HEK293 (cell line): ENCODE results near the gene PRICKLE3.
A peak's percentile ranks its signal among the peaks of the same experiment; 100 is the strongest.

Source experiments
- CTCF ChIA-PET: fragments of 350-600 bp; formaldehyde crosslinking; extraction: SDS; loops from one replicate; lab custom pipeline; 2021; ENCODE audit warnings: antibody characterized with exemption; lab: Yijun Ruan, JAX
- POLR2A ChIA-PET: fragments of 300-600 bp; formaldehyde crosslinking; extraction: SDS; loops from one replicate; lab custom pipeline; 2020; ENCODE audit warnings: antibody characterized with exemption, inconsistent platforms; lab: Yijun Ruan, JAX
- H3K27ac ChIP-seq: fragments of 200-500 bp; sonication (Bioruptor generic); 2 replicates; pipeline ENCODE4 v1.5.1; 2014; ENCODE audit warnings: low read depth, low read length, control low read depth, inconsistent platforms; ENCODE audit errors: extremely low read depth
- H3K36me3 ChIP-seq, 2 experiments: fragments of 200-500 bp in 1 of 2; sonication (Bioruptor generic) in 1 of 2; 1 replicate in 1 of 2; 2 replicates in 1 of 2; pipeline ENCODE4 v1.5.1; 2014 to 2017; ENCODE audit warnings: inconsistent platforms in 2 of 2, low read length in 2 of 2; ENCODE audit not compliant: control insufficient read depth in 2 of 2, insufficient read depth in 1 of 2
- H3K4me1 ChIP-seq: fragments of 200-500 bp; sonication (Bioruptor generic); 2 replicates; pipeline ENCODE4 v1.5.1; 2014; ENCODE audit warnings: mild to moderate bottlenecking, low read length, inconsistent platforms; ENCODE audit not compliant: control insufficient read depth, insufficient read depth
- H3K4me3 ChIP-seq: 2 replicates; pipeline ENCODE4 v1.5.1; 2011; ENCODE audit warnings: low read depth, mild to moderate bottlenecking, control low read depth, low read length, moderate library complexity
- H3K9me3 ChIP-seq: fragments of 200-500 bp; sonication (Bioruptor generic); 2 replicates; pipeline ENCODE4 v1.5.1; 2014; ENCODE audit warnings: low read depth, low read length, inconsistent platforms; ENCODE audit not compliant: control insufficient read depth, insufficient read depth
- CTCF ChIP-seq: fragments of 450-650 bp; formaldehyde crosslinking; IDR thresholded peaks from 2 replicates; pipeline ENCODE4 v1.5.1; 2016; ENCODE audit warnings: missing biosample characterization, missing genetic modification characterization
- EGR2 ChIP-seq: fragments of 450-650 bp; formaldehyde crosslinking; IDR thresholded peaks from 2 replicates; pipeline ENCODE4 v1.5.1; 2016; ENCODE audit warnings: low read depth, missing biosample characterization, missing genetic modification characterization
- HOXD13 ChIP-seq: sonication (generic); formaldehyde crosslinking; IDR thresholded peaks from 2 replicates; pipeline ENCODE4 v1.8.0; 2022; ENCODE audit warnings: missing genetic modification reagents, borderline replicate concordance
- KLF1 ChIP-seq: fragments of 450-650 bp; formaldehyde crosslinking; IDR thresholded peaks from 2 replicates; pipeline ENCODE4 v1.5.1; 2016; ENCODE audit warnings: missing biosample characterization, missing genetic modification characterization
- KLF7 ChIP-seq: fragments of 450-650 bp; formaldehyde crosslinking; IDR thresholded peaks from 2 replicates; pipeline ENCODE4 v1.5.1; 2016; ENCODE audit warnings: missing biosample characterization, missing genetic modification characterization, borderline replicate concordance
- KLF8 ChIP-seq: fragments of 450-650 bp; formaldehyde crosslinking; IDR thresholded peaks from 2 replicates; pipeline ENCODE4 v1.5.1; 2016; ENCODE audit warnings: missing biosample characterization, missing genetic modification characterization
- KLF9 ChIP-seq: fragments of 450-650 bp; formaldehyde crosslinking; IDR thresholded peaks from 2 replicates; pipeline ENCODE4 v1.5.1; 2016; ENCODE audit warnings: missing biosample characterization, missing genetic modification characterization, low read depth
- MZF1 ChIP-seq: fragments of 450-650 bp; formaldehyde crosslinking; IDR thresholded peaks from 2 replicates; pipeline ENCODE4 v1.5.1; 2017; ENCODE audit warnings: missing biosample characterization, missing genetic modification characterization, borderline replicate concordance
- PBX3 ChIP-seq: sonication (generic); formaldehyde crosslinking; IDR thresholded peaks from 2 replicates; pipeline ENCODE4 v1.8.1; 2022; ENCODE audit warnings: mild to moderate bottlenecking, moderate library complexity, missing genetic modification reagents
- SP2 ChIP-seq: fragments of 450-650 bp; formaldehyde crosslinking; IDR thresholded peaks from 2 replicates; pipeline ENCODE4 v1.5.1; 2016; ENCODE audit warnings: missing biosample characterization, missing genetic modification characterization
- SP3 ChIP-seq: fragments of 450-650 bp; formaldehyde crosslinking; IDR thresholded peaks from 2 replicates; pipeline ENCODE4 v1.5.1; 2016; ENCODE audit warnings: missing biosample characterization, missing genetic modification characterization
- ZBTB17 ChIP-seq: fragments of 450-650 bp; formaldehyde crosslinking; IDR thresholded peaks from 2 replicates; pipeline ENCODE4 v1.5.1; 2016; ENCODE audit warnings: missing biosample characterization, missing genetic modification characterization
- ZFP41 ChIP-seq: fragments of 450-650 bp; formaldehyde crosslinking; IDR thresholded peaks from 2 replicates; pipeline ENCODE4 v1.5.1; 2016; ENCODE audit warnings: missing biosample characterization, missing genetic modification characterization, borderline replicate concordance
- ZNF10 ChIP-seq: fragments of 450-650 bp; formaldehyde crosslinking; IDR thresholded peaks from 2 replicates; pipeline ENCODE4 v1.5.1; 2017; ENCODE audit warnings: missing biosample characterization, missing genetic modification characterization
- ZNF132 ChIP-seq: fragments of 450-650 bp; formaldehyde crosslinking; IDR thresholded peaks from 2 replicates; pipeline ENCODE4 v1.5.1; 2017; ENCODE audit warnings: missing biosample characterization, missing genetic modification characterization, borderline replicate concordance
- ZNF175 ChIP-seq: fragments of 450-650 bp; formaldehyde crosslinking; IDR thresholded peaks from 2 replicates; pipeline ENCODE4 v1.5.1; 2016; ENCODE audit warnings: missing biosample characterization, missing genetic modification characterization
- ZNF221 ChIP-seq: fragments of 450-650 bp; formaldehyde crosslinking; IDR thresholded peaks from 2 replicates; pipeline ENCODE4 v1.5.1; 2017; ENCODE audit warnings: missing biosample characterization, missing genetic modification characterization, borderline replicate concordance
- ZNF423 ChIP-seq: fragments of 450-650 bp; formaldehyde crosslinking; IDR thresholded peaks from 2 replicates; pipeline ENCODE4 v1.5.1; 2016; ENCODE audit warnings: missing biosample characterization, missing genetic modification characterization
- ZNF514 ChIP-seq: fragments of 450-650 bp; formaldehyde crosslinking; IDR thresholded peaks from 2 replicates; pipeline ENCODE4 v1.5.1; 2016; ENCODE audit warnings: missing biosample characterization, missing genetic modification characterization
- ZNF548 ChIP-seq: fragments of 450-650 bp; formaldehyde crosslinking; IDR thresholded peaks from 2 replicates; pipeline ENCODE4 v1.5.1; 2016; ENCODE audit warnings: missing biosample characterization, missing genetic modification characterization
- ZNF830 ChIP-seq: fragments of 450-650 bp; IDR thresholded peaks from 2 replicates; pipeline ENCODE4 v1.5.0; 2018; ENCODE audit warnings: missing biosample characterization, missing genetic modification characterization, low read depth, mild to moderate bottlenecking, moderate library complexity
- TF ChIP-seq, protein P1 (sequence below): fragments of 450-650 bp; IDR thresholded peaks from 2 replicates; pipeline ENCODE4 v1.5.1; 2018; ENCODE audit warnings: missing biosample characterization, mild to moderate bottlenecking, missing genetic modification characterization

Gene PRICKLE3

GRCh38 chrX:49177338-49177833, 8.8 kb downstream of the PRICKLE3 start (continued):
- peak; percentile 40; the same call in 1 of the 2 replicates for TF ChIP-seq CTCF (tag by site-specific recombination)

DNA sequence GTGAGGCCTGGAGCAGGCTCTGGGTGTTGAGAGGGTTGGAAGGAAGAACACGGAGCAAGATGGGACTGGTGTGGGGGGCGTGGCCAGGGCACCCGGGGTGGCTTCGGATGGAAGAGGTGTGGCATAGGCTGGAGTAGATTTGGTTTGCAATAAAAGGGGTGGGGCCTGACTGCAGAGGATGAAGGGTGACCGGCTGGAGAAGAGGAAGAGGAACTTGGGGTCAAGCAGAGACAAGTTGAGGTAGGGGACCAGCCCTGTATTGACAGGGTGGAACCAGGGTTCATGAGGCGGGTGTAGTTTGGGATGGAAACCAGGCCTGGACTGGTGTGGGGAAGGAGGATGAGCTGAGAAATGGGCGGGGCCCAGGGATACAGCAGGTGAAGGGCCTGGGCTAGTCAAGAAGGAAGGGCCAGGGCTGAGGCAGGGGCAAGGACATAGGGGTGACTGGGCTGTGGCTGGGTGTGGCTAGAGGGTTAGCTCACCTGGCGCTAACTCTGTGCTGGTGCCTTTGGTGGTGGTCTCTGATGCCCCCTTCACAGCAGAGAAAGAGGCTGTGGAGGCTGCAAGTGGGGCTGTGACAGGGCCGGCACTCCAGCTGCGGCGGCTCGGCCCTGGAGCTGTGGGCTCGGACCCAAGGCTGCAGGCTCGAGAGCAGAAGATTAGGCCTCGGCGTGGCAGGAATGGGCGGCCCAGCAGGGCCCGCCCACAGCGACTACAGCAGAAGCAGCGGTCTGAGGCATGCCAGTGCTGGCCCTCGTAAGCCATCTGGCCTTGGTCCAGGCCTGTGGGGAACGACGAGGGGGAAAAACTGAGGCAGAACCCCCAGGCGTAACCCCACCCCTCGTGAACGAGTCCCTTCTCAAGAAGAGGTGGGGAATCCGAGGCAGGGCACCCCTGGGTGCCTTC, 9.5 kb downstream of the PRICKLE3 start:
- ChIA-PET POLR2A (interaction anchor here (0.5 to 2.8 kb wide), 3 partner anchors 8 to 76 kb away, joined by 3 to 11 read pairs (median 6); no protein-coding TSS in a partner anchor), CTCF (interaction anchor here (0.5 to 1.2 kb wide), 2 partner anchors 8 to 342 kb away, joined by 3 read pairs; no protein-coding TSS in a partner anchor)
- no peak for TF ChIP-seq ZNF221
- peak; percentile 80 for TF ChIP-seq ZNF423 (tag by site-specific recombination)
- TF ChIP-seq, protein P1, sequence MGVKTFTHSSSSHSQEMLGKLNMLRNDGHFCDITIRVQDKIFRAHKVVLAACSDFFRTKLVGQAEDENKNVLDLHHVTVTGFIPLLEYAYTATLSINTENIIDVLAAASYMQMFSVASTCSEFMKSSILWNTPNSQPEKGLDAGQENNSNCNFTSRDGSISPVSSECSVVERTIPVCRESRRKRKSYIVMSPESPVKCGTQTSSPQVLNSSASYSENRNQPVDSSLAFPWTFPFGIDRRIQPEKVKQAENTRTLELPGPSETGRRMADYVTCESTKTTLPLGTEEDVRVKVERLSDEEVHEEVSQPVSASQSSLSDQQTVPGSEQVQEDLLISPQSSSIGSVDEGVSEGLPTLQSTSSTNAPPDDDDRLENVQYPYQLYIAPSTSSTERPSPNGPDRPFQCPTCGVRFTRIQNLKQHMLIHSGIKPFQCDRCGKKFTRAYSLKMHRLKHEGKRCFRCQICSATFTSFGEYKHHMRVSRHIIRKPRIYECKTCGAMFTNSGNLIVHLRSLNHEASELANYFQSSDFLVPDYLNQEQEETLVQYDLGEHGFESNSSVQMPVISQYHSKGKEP (tag by site-specific recombination): no peak
- peak; percentile 31 for TF ChIP-seq SP2
- 0 out of 2 replicates have a peak, but pooled peaks have one; percentile 31 for TF ChIP-seq ZBTB17
- peak; percentile 81; the same call in 1 of the 2 replicates for TF ChIP-seq KLF7 (tag by site-specific recombination)
- no peak for TF ChIP-seq ZNF175 (tag by site-specific recombination)
- peak; percentile 98 for TF ChIP-seq ZNF10 (tag by site-specific recombination)
- TF ChIP-seq ZNF132: no peak
- TF ChIP-seq ZNF548 (tag by site-specific recombination): no peak
- TF ChIP-seq ZNF830: no peak
- TF ChIP-seq HOXD13 (CRISPR knock-in tag): 0 out of 2 replicates have a peak, but pooled peaks have one; percentile 17
- 0 out of 2 replicates have a peak, but pooled peaks have one; percentile 32 for TF ChIP-seq KLF8 (tag by site-specific recombination)
- TF ChIP-seq MZF1 (tag by site-specific recombination): no peak
- TF ChIP-seq KLF9 (tag by site-specific recombination): peak; percentile 88
- peak; percentile 99 for TF ChIP-seq KLF1
- TF ChIP-seq ZFP41 (tag by site-specific recombination): no peak
- peak; percentile 63 for TF ChIP-seq SP3 (tag by site-specific recombination)
- 0 out of 2 replicates have a peak, but pooled peaks have one; percentile 10 for TF ChIP-seq EGR2 (tag by site-specific recombination)
- TF ChIP-seq ZNF514 (tag by site-specific recombination): no peak
- 0 out of 2 replicates have a peak, but pooled peaks have one; percentile 44 for TF ChIP-seq PBX3 (CRISPR knock-in tag)

More for the DNA sequence above, 9.5 kb downstream of the PRICKLE3 start:
- Histone ChIP-seq H3K4me3 (no peak overlapping the region), H3K4me1 (no peaks in the 10 kb centered on the region), H3K36me3 (peaks cover 11 to 46% of the 10 kb centered on the region in 2 experiments; a peak in 2 of 3 replicates), H3K27ac (no peak overlapping the region), H3K9me3 (no peaks in the 10 kb centered on the region)
